Endothelial cell of umbilical vein (primary cell): ENCODE data around the gene DDX25.

Source experiments
- CTCF ChIP-seq, 2 donors: IDR thresholded peaks; 1 replicate in 1 of 2; 2 replicates in 1 of 2; pipeline ENCODE4 v1.5.1; 2011; ENCODE audit warnings: low read length in 2 of 2, mild to moderate bottlenecking in 2 of 2, moderate library complexity in 2 of 2, control low read depth in 1 of 2, inconsistent platforms in 1 of 2, low read depth in 1 of 2; ENCODE audit not compliant: insufficient read depth in 1 of 2; ENCODE audit errors: extremely low read depth in 1 of 2
- EZH2 ChIP-seq: IDR thresholded peaks from 2 replicates; pipeline ENCODE4 v1.6.1; 2012; ENCODE audit warnings: borderline replicate concordance, low read depth, mild to moderate bottlenecking, moderate library complexity, low read length, inconsistent platforms; ENCODE audit not compliant: severe bottlenecking
- FOS ChIP-seq: IDR thresholded peaks from 2 replicates; pipeline ENCODE4 v1.6.1; 2011; ENCODE audit warnings: mild to moderate bottlenecking, low read length, moderate library complexity, borderline replicate concordance; ENCODE audit not compliant: insufficient read depth
- GATA2 ChIP-seq: IDR thresholded peaks from 2 replicates; pipeline ENCODE4 v1.7.0; 2011; ENCODE audit warnings: low read depth, mild to moderate bottlenecking, moderate library complexity, mixed read lengths, low read length; ENCODE audit not compliant: insufficient read length, insufficient read depth
- JUN ChIP-seq: IDR thresholded peaks from 2 replicates; pipeline ENCODE4 v1.6.1; 2011; ENCODE audit warnings: borderline replicate concordance, low read depth; ENCODE audit not compliant: insufficient read length, insufficient read depth
- MAX ChIP-seq: IDR thresholded peaks from 2 replicates; pipeline ENCODE4 v1.6.1; 2011; ENCODE audit not compliant: insufficient read depth, insufficient read length
- MYC ChIP-seq: IDR thresholded peaks from one replicate; pipeline ENCODE4 v1.6.1; 2011; ENCODE audit warnings: mild to moderate bottlenecking, low read depth, low read length
- POLR2A ChIP-seq: IDR thresholded peaks from 2 replicates; pipeline ENCODE4 v1.6.1; 2012; ENCODE audit warnings: low read depth, mild to moderate bottlenecking, control low read depth, low read length
- POLR2AphosphoS5 ChIP-seq: IDR thresholded peaks from 2 replicates; pipeline ENCODE4 v1.6.1; 2012; ENCODE audit warnings: low read depth, mild to moderate bottlenecking, control low read depth, low read length, moderate library complexity; ENCODE audit not compliant: insufficient read depth

DNA sequence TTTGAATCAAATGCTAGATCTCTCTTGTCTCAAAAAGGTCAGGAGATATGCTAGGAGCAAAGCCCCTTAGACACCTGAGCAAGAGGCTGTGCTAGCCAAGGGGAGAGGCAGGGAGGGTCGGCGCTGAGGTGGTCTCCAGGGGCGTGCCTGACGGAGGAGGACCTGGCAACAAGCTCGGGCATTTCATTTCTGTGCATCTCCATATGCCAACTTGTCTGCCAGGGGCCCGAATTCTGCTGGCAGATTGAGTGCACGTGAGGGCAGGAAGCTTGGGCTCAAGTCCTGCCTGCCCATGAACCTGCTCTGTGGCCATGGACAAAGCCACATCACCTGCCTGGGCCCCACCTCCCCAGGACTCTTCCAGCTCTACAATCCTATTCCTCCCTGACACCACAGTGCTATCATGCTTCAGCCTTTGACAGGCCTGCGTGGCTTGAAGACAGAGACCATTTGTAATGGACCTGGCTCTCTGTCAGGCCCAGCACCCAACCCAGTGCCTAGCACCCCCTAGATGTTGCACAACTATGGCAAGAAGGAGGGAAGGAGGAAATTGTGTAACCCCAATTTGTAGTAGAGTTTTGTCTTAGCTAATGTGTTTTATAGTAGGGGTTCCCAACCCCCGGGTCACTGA, 25.3 kb downstream of the DDX25 start:
- TF ChIP-seq CTCF (IDR thresholded peaks at IDR 0.05; ENCODE audit: extremely low read depth in 1 of 2, insufficient read depth in 1 of 2, low read depth in 1 of 2, low read length in 2 of 2) (no peak), POLR2A (no peak), POLR2AphosphoS5 (no peak), EZH2 (no peak), MAX (no peak), JUN (no peak), GATA2 (no peak), FOS (no peak), MYC (no peak)
